ENCODE measurements around the gene CALML3. TPM values are rescaled to one million over a fixed set of nuclear protein-coding genes. Genes with fewer than 3 reads are reported as not detected.

Gene CALML3
- total and polyA plus RNA-seq, 7 experiments from 2014 or later = not detected

- no peak overlapping the region for H3K27ac Mint-ChIP-seq
- peaks cover 0 to 16% (median 0%) of the 10 kb centered on the region in 5 donors for H3K27me3 Mint-ChIP-seq
- peaks cover 0 to 9% (median 4%) of the 10 kb centered on the region in 7 donors for H3K4me1 Mint-ChIP-seq
- Histone ChIP-seq H3K27me3 (ENCODE audit: control insufficient read depth in 2 of 2, insufficient read depth in 2 of 2, low read length in 2 of 2) (no peaks in the 10 kb centered on the region), H3K9me3 (ENCODE audit: control insufficient read depth in 2 of 3, low read length in 3 of 3) (peaks cover 0 to 11% (median 0%) of the 10 kb centered on the region in 3 experiments), H3K27ac (ENCODE audit: low read depth, low read length) (no peak overlapping the region), H3K4me3 (ENCODE audit: low read length) (no peak overlapping the region), H3K36me3 (ENCODE audit: control insufficient read depth in 2 of 3, insufficient read depth in 3 of 3, low read length in 3 of 3) (no peaks in the 10 kb centered on the region), H3K4me1 (ENCODE audit: control insufficient read depth in 2 of 2, insufficient read depth in 2 of 2, low read length in 2 of 2) (no peaks in the 10 kb centered on the region)
- H3K9me3 Mint-ChIP-seq = peaks cover 0 to 36% (median 9%) of the 10 kb centered on the region in 11 donors
- no peak for ATAC-seq
- H3K4me3 Mint-ChIP-seq = no peak overlapping the region
- CTCF ChIA-PET = no interaction called here
- peaks cover 0 to 4% (median 3%) of the 10 kb centered on the region in 5 donors for H3K36me3 Mint-ChIP-seq
- POLR2A ChIA-PET = interaction anchor here (0.9 to 1.0 kb wide), 2 partner anchors 24 to 94 kb away, joined by 3 to 4 read pairs; no protein-coding TSS in a partner anchor
- intact Hi-C loops (cut with micrococcal nuclease) = no loop called here
- no peak for DNase-seq
Measured at GRCh38 chr10:5540891-5541290, 16.1 kb downstream of the CALML3 start.

DNA sequence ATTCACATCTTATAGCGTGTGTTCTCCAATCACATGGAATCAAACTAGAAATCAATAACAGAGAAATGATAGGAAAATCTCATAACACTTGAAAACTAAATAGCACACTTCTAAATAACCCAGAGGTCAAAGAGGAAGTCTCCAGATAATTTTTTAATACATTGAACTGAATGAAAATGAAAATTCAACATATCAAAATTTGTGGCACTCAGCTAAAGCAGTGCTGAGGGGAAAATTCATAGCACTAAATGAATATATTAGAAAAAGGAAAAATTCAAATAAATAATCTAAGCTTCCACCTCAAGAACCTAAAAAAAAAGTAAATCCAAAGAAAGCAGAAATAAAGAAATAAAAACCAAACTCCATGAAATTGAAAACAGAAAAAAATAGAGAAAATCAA lies 17.3 kb downstream of the CALML3 start:
- Mint-ChIP-seq H3K36me3 (peaks cover 0 to 6% (median 3%) of the 10 kb centered on the region in 5 donors), H3K4me1 (peaks cover 0 to 14% (median 4%) of the 10 kb centered on the region in 7 donors), H3K27ac (peak overlapping the region in 1 of 9 donors; percentile 46), H3K9me3 (peaks cover 0 to 36% (median 9%) of the 10 kb centered on the region in 11 donors), H3K27me3 (peaks cover 0 to 16% (median 0%) of the 10 kb centered on the region in 5 donors), H3K4me3 (no peak overlapping the region)
- no peak overlapping the region for H3K27ac ChIP-seq (ENCODE audit: low read depth, low read length)
- peaks cover 0 to 11% (median 0%) of the 10 kb centered on the region in 3 experiments for H3K9me3 ChIP-seq (ENCODE audit: control insufficient read depth in 2 of 3, low read length in 3 of 3)
- POLR2A ChIA-PET = interaction anchor here (1.7 kb wide), 1 partner anchor 21 kb away, joined by 5 read pairs; no protein-coding TSS in a partner anchor
- ATAC-seq (no peak), DNase-seq (no peak)
- intact Hi-C loops (cut with micrococcal nuclease) = no loop called here
- no peak overlapping the region for H3K4me3 ChIP-seq (ENCODE audit: low read length)
- CTCF ChIA-PET = no interaction called here
- no peaks in the 10 kb centered on the region for H3K36me3 ChIP-seq (ENCODE audit: control insufficient read depth in 2 of 3, insufficient read depth in 3 of 3, low read length in 3 of 3)
- no peaks in the 10 kb centered on the region for H3K27me3 ChIP-seq (ENCODE audit: control insufficient read depth in 2 of 2, insufficient read depth in 2 of 2, low read length in 2 of 2)
- H3K4me1 ChIP-seq (ENCODE audit: control insufficient read depth in 2 of 2, insufficient read depth in 2 of 2, low read length in 2 of 2) = no peaks in the 10 kb centered on the region

GRCh38 chr10:5543623-5544022 lies 18.9 kb downstream of the CALML3 start:
- H3K4me3 Mint-ChIP-seq = no peak overlapping the region
- H3K27ac Mint-ChIP-seq = no peak overlapping the region
- peaks cover 0 to 16% (median 0%) of the 10 kb centered on the region in 5 donors for H3K27me3 Mint-ChIP-seq
- ChIA-PET CTCF (no interaction called here), POLR2A (interaction anchor here (1.6 to 1.7 kb wide), 2 partner anchors 19 to 113 kb away, joined by 4 to 5 read pairs; no protein-coding TSS in a partner anchor)
- H3K36me3 Mint-ChIP-seq = peaks cover 0 to 6% (median 3%) of the 10 kb centered on the region in 5 donors
- H3K4me1 Mint-ChIP-seq = peaks cover 0 to 14% (median 4%) of the 10 kb centered on the region in 7 donors
- H3K4me1 ChIP-seq (ENCODE audit: control insufficient read depth in 2 of 2, insufficient read depth in 2 of 2, low read length in 2 of 2) = peaks cover 0 to 8% of the 10 kb centered on the region in 2 donors
- no peaks in the 10 kb centered on the region for H3K27me3 ChIP-seq (ENCODE audit: control insufficient read depth in 2 of 2, insufficient read depth in 2 of 2, low read length in 2 of 2)
- peaks cover 0 to 11% (median 0%) of the 10 kb centered on the region in 3 experiments for H3K9me3 ChIP-seq (ENCODE audit: control insufficient read depth in 2 of 3, low read length in 3 of 3)
- H3K27ac ChIP-seq (ENCODE audit: low read depth, low read length) = no peak overlapping the region
- no peak overlapping the region for H3K4me3 ChIP-seq (ENCODE audit: low read length)
- no peak for DNase-seq
- no peaks in the 10 kb centered on the region for H3K36me3 ChIP-seq (ENCODE audit: control insufficient read depth in 2 of 3, insufficient read depth in 3 of 3, low read length in 3 of 3)
- intact Hi-C loops (cut with micrococcal nuclease) = no loop called here
- peaks cover 0 to 36% (median 9%) of the 10 kb centered on the region in 11 donors for H3K9me3 Mint-ChIP-seq
- no peak for ATAC-seq

DNA sequence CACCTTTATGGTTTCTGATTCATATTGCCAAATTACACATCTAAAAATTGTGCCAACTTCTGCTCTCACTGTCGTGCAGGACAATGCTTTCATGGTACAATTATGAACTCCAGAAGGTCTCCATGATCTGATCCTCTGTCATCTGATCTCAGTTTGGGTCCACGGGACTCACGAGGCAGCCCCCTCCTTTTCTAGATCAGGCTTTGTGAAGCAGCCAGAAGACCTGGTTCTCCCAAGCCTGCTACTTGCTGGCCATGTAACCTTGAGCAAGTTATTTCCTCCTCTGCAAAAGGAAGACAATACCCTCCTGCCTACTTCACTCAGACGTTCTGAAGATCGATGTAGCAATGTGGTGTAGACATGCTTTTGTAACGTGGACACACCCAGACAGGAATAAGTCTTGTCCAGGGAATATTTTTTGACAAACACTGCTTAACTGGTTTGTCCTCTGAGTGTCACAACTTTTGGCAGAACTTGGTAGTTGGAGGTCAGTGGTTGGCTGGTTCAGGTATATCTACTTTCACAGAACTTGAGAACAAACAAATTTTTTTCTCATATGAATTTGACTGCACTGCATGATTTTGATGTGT lies 19.6 kb downstream of the CALML3 start:
- Mint-ChIP-seq H3K36me3 (peaks cover 0 to 6% (median 3%) of the 10 kb centered on the region in 5 donors), H3K27me3 (peaks cover 0 to 13% (median 0%) of the 10 kb centered on the region in 5 donors), H3K9me3 (peaks cover 0 to 36% (median 9%) of the 10 kb centered on the region in 11 donors), H3K4me3 (peak overlapping the region in 1 of 10 donors; percentile 16), H3K27ac (peak overlapping the region in 1 of 9 donors; percentile 28), H3K4me1 (peaks cover 0 to 8% (median 3%) of the 10 kb centered on the region in 7 donors)
- H3K36me3 ChIP-seq (ENCODE audit: control insufficient read depth in 2 of 3, insufficient read depth in 3 of 3, low read length in 3 of 3) = no peaks in the 10 kb centered on the region
- no peaks in the 10 kb centered on the region for H3K27me3 ChIP-seq (ENCODE audit: control insufficient read depth in 2 of 2, insufficient read depth in 2 of 2, low read length in 2 of 2)
- CTCF ChIA-PET = interaction anchor here (0.6 kb wide), 1 partner anchor 24 kb away, joined by 5 read pairs; no protein-coding TSS in a partner anchor
- H3K9me3 ChIP-seq (ENCODE audit: control insufficient read depth in 2 of 3, low read length in 3 of 3) = peaks cover 0 to 11% (median 0%) of the 10 kb centered on the region in 3 experiments
- POLR2A ChIA-PET = interaction anchor here (1.6 kb wide), 1 partner anchor 112 kb away, joined by 4 read pairs; no protein-coding TSS in a partner anchor
- no peak for DNase-seq
- H3K27ac ChIP-seq (ENCODE audit: low read depth, low read length) = no peak overlapping the region
- intact Hi-C loops (cut with micrococcal nuclease) = no loop called here
- no peak overlapping the region for H3K4me3 ChIP-seq (ENCODE audit: low read length)
- H3K4me1 ChIP-seq (ENCODE audit: control insufficient read depth in 2 of 2, insufficient read depth in 2 of 2, low read length in 2 of 2) = peaks cover 0 to 14% of the 10 kb centered on the region in 2 donors
- no peak for ATAC-seq

DNA sequence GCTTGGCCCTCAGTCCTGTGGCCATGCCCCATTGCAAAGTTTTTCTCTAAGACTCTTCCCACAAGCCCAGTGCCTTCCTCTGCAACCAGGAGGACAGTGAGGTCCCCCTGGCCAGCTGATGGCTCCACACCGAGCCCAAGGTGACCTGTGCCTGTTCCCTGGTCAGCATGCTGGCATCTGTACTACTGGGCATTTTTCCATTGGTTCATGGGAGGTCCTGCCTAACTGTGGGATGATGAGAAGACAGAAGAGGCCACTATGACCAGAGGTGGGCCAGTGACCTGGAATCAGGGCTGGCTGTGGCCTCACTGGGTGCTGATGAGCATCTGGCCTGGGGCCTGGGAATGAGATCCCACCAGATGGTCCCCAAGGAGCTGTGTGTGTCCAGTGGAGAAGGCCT lies 20.2 kb downstream of the CALML3 start:
- intact Hi-C loops (cut with micrococcal nuclease) = no loop called here
- H3K4me3 ChIP-seq (ENCODE audit: low read length) = no peak overlapping the region
- H3K36me3 ChIP-seq (ENCODE audit: control insufficient read depth in 2 of 3, insufficient read depth in 3 of 3, low read length in 3 of 3) = no peaks in the 10 kb centered on the region
- Mint-ChIP-seq H3K9me3 (peaks cover 0 to 36% (median 9%) of the 10 kb centered on the region in 11 donors), H3K27ac (peak overlapping the region in 1 of 9 donors; percentile 38), H3K4me1 (peaks cover 0 to 8% (median 1%) of the 10 kb centered on the region in 7 donors), H3K27me3 (peaks cover 0 to 11% (median 0%) of the 10 kb centered on the region in 5 donors), H3K36me3 (peaks cover 0 to 6% (median 2%) of the 10 kb centered on the region in 5 donors), H3K4me3 (no peak overlapping the region)
- H3K27ac ChIP-seq (ENCODE audit: low read depth, low read length) = no peak overlapping the region
- no peaks in the 10 kb centered on the region for H3K27me3 ChIP-seq (ENCODE audit: control insufficient read depth in 2 of 2, insufficient read depth in 2 of 2, low read length in 2 of 2)
- DNase-seq = no peak
- ATAC-seq = no peak
- POLR2A ChIA-PET = interaction anchor here (1.3 kb wide), 1 partner anchor 97 kb away, joined by 4 read pairs; no protein-coding TSS in a partner anchor
- CTCF ChIA-PET = interaction anchor here (0.6 to 1.5 kb wide), 2 partner anchors 25 to 78 kb away, joined by 4 to 5 read pairs; no protein-coding TSS in a partner anchor
- peaks cover 0 to 11% (median 0%) of the 10 kb centered on the region in 3 experiments for H3K9me3 ChIP-seq (ENCODE audit: control insufficient read depth in 2 of 3, low read length in 3 of 3)
- H3K4me1 ChIP-seq (ENCODE audit: control insufficient read depth in 2 of 2, insufficient read depth in 2 of 2, low read length in 2 of 2) = peaks cover 0 to 14% of the 10 kb centered on the region in 2 donors

DNA sequence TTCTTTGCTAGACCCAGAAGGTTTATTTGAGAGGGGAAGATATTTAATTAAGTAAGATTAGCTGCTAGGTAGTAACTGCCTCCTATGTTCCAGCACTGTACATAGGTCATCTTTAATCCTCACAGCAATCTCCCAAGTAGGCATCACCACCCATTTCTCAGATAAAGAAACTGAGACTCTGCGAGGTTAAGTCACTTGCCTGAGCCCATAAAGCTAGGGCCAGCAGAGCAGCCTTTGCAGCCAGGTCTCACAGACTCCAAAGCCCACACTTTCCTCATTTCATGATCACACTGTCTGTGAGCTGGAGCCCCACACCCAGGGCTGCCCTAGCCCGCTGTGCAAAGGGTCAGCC lies 20.6 kb downstream of the CALML3 start:
- peaks cover 0 to 11% (median 0%) of the 10 kb centered on the region in 3 experiments for H3K9me3 ChIP-seq (ENCODE audit: control insufficient read depth in 2 of 3, low read length in 3 of 3)
- no peaks in the 10 kb centered on the region for H3K36me3 ChIP-seq (ENCODE audit: control insufficient read depth in 2 of 3, insufficient read depth in 3 of 3, low read length in 3 of 3)
- H3K4me1 ChIP-seq (ENCODE audit: control insufficient read depth in 2 of 2, insufficient read depth in 2 of 2, low read length in 2 of 2) = peaks cover 0 to 14% of the 10 kb centered on the region in 2 donors
- no peak overlapping the region for H3K27ac Mint-ChIP-seq
- H3K36me3 Mint-ChIP-seq = peaks cover 0 to 6% (median 2%) of the 10 kb centered on the region in 5 donors
- peaks cover 0 to 12% (median 4%) of the 10 kb centered on the region in 7 donors for H3K4me1 Mint-ChIP-seq
- no peak overlapping the region for H3K4me3 Mint-ChIP-seq
- ChIA-PET CTCF (interaction anchor here (1.5 kb wide), 1 partner anchor 78 kb away, joined by 4 read pairs; no protein-coding TSS in a partner anchor), POLR2A (interaction anchor here (1.3 kb wide), 1 partner anchor 98 kb away, joined by 4 read pairs; no protein-coding TSS in a partner anchor)
- H3K27me3 ChIP-seq (ENCODE audit: control insufficient read depth in 2 of 2, insufficient read depth in 2 of 2, low read length in 2 of 2) = no peaks in the 10 kb centered on the region
- DNase-seq (no peak), ATAC-seq (no peak)
- peaks cover 0 to 33% (median 9%) of the 10 kb centered on the region in 11 donors for H3K9me3 Mint-ChIP-seq
- H3K27me3 Mint-ChIP-seq = peaks cover 0 to 11% (median 0%) of the 10 kb centered on the region in 5 donors
- H3K27ac ChIP-seq (ENCODE audit: low read depth, low read length) = no peak overlapping the region
- no peak overlapping the region for H3K4me3 ChIP-seq (ENCODE audit: low read length)
- intact Hi-C loops (cut with micrococcal nuclease) = no loop called here

Measured in naive thymus-derived CD4-positive, alpha-beta T cell (primary cell).